ENCODE data around the gene SP110. TPM values are rescaled to one million over a fixed set of nuclear protein-coding genes. Genes with fewer than 3 reads are reported as not detected.

The SP110 gene
- total and polyA plus RNA-seq, 9 of the 15 experiments (the other 6 are each of a cell fraction or from before 2014, with no cell fraction given) = 3.6 to 11.0 (median 7.1) TPM

- TF ChIP-seq ADNP (tag; IDR thresholded peaks at IDR 0.05) (no peak), HEY1 (CRISPR knock-in tag; IDR thresholded peaks at IDR 0.05; ENCODE audit: borderline replicate concordance) (no peak)
Measured at GRCh38 chr2:230144355-230144754, 75.4 kb downstream of the SP110 start (continued).

GRCh38 chr2:230140667-230141066, 79.1 kb downstream of the SP110 start:
- H3K9ac ChIP-seq (ENCODE audit: insufficient read depth in 1 of 2, low read depth in 2 of 2, low read length in 2 of 2) = no peak overlapping the region
- no peak for ATAC-seq
- no peaks in the 10 kb centered on the region for H3K9me3 ChIP-seq (replicated peaks; ENCODE audit: control insufficient read depth, insufficient read depth, low read depth, low read length)
- H3K27ac ChIP-seq (ENCODE audit: extremely low read depth, low read depth, low read length) = no peak overlapping the region
- H3K9me1 ChIP-seq (ENCODE audit: control insufficient read depth, insufficient read depth, low read length) = no peaks in the 10 kb centered on the region
- POLR2A ChIA-PET = no interaction called here
- DNase-seq (ENCODE audit: extremely low read depth in 1 of 4, low spot score in 3 of 4) = no peak
- H3K4me1 ChIP-seq (replicated peaks in 1 of 2; ENCODE audit: control insufficient read depth in 2 of 2, insufficient read depth in 2 of 2, low read length in 2 of 2) = no peaks in the 10 kb centered on the region
- FAIRE-seq = no peak
- H3K4me3 ChIP-seq = no peak overlapping the region
- H3K36me3 ChIP-seq (ENCODE audit: control insufficient read depth, insufficient read depth, low read length) = no peaks in the 10 kb centered on the region
- WGBS (ENCODE audit: insufficient coverage, low coverage, missing lambda C conversion rate) = 0% methylated on average over 3 of the region's 3 CpGs
- BruUV-seq (replicated peaks) = no TSS peak
- TF ChIP-seq CC2D1A (IDR thresholded peaks at IDR 0.05) (no peak), CSDE1 (IDR thresholded peaks at IDR 0.05) (no peak), MITF (IDR thresholded peaks at IDR 0.05) (no peak), MAFG (tag; conservative IDR thresholded peaks at IDR 0.05) (no peak)
- in situ Hi-C loops (cut with MboI) = no loop called here
- H2AFZ ChIP-seq (ENCODE audit: low read depth, low read length) = no peak overlapping the region
- no peaks in the 10 kb centered on the region for H3K79me2 ChIP-seq (ENCODE audit: control insufficient read depth, insufficient read depth, low read length)
- CTCF ChIA-PET (ENCODE audit: low intra/inter-chr PET ratio) = interaction anchor here (0.7 kb wide), 1 partner anchor 16 kb away, joined by 3 read pairs; no protein-coding TSS in a partner anchor
- intact Hi-C loops (cut with micrococcal nuclease) = no loop called here
- H3K27me3 ChIP-seq (ENCODE audit: control insufficient read depth in 2 of 2, insufficient read depth in 2 of 2, low read length in 2 of 2) = no peaks in the 10 kb centered on the region; a peak in 1 of 5 replicates
- no peak overlapping the region for H3K4me2 ChIP-seq (ENCODE audit: insufficient read depth, low read length)
- no peaks in the 10 kb centered on the region for H4K20me1 ChIP-seq (replicated peaks; ENCODE audit: control insufficient read depth, insufficient read depth, low read length)

Data from K562 (cell line).